Measurements from ENCODE around the gene GPC6.

The GPC6 gene

GRCh38 chr13:93554514-93554913 is 327.9 kb downstream of the GPC6 start:
- no peaks in the 10 kb centered on the region for H3K4me1 ChIP-seq (ENCODE audit: insufficient read depth, low read length, severe bottlenecking)
- TF ChIP-seq EZH2 (IDR thresholded peaks at IDR 0.05; ENCODE audit: borderline replicate concordance, low read length): no peak
- no peak for TF ChIP-seq CTCF (IDR thresholded peaks at IDR 0.05; ENCODE audit: low read length)
- no peak overlapping the region for H3K4me2 ChIP-seq (ENCODE audit: low read length)

GRCh38 chr13:93558637-93559036 is 332.0 kb downstream of the GPC6 start:
- Histone ChIP-seq H3K36me3 (ENCODE audit: insufficient read depth, low read length) (no peaks in the 10 kb centered on the region), H3K27ac (ENCODE audit: low read depth, low read length, poor library complexity, severe bottlenecking) (no peak overlapping the region), H3K9ac (ENCODE audit: low read length) (no peak overlapping the region), H4K20me1 (ENCODE audit: insufficient read depth, low read length) (no peaks in the 10 kb centered on the region), H3K9me3 (ENCODE audit: low read length) (no peaks in the 10 kb centered on the region), H2AFZ (ENCODE audit: low read length) (no peak overlapping the region), H3K9me2 (ENCODE audit: low read depth, low read length) (no peaks in the 10 kb centered on the region), H3K4me2 (ENCODE audit: low read length) (no peak overlapping the region), H3K4me1 (ENCODE audit: insufficient read depth, low read length, severe bottlenecking) (no peaks in the 10 kb centered on the region), H3K27me3 (ENCODE audit: insufficient read depth, low read length) (no peaks in the 10 kb centered on the region), H3K79me2 (ENCODE audit: insufficient read depth, low read length) (no peaks in the 10 kb centered on the region), H3F3A (ENCODE audit: insufficient read depth, low read length) (no peaks in the 10 kb centered on the region), H3K4me3 (ENCODE audit: low read depth, low read length, poor library complexity, severe bottlenecking) (no peak overlapping the region)
- TF ChIP-seq CTCF (IDR thresholded peaks at IDR 0.05; ENCODE audit: low read length) (no peak), EZH2 (IDR thresholded peaks at IDR 0.05; ENCODE audit: borderline replicate concordance, low read length) (no peak)

More at GRCh38 chr13:93554514-93554913, 327.9 kb downstream of the GPC6 start:
- Histone ChIP-seq H3K79me2 (ENCODE audit: insufficient read depth, low read length) (no peaks in the 10 kb centered on the region), H3F3A (ENCODE audit: insufficient read depth, low read length) (no peaks in the 10 kb centered on the region), H3K27ac (ENCODE audit: low read depth, low read length, poor library complexity, severe bottlenecking) (no peak overlapping the region), H3K36me3 (ENCODE audit: insufficient read depth, low read length) (no peaks in the 10 kb centered on the region), H4K20me1 (ENCODE audit: insufficient read depth, low read length) (no peaks in the 10 kb centered on the region), H2AFZ (ENCODE audit: low read length) (no peak overlapping the region), H3K27me3 (ENCODE audit: insufficient read depth, low read length) (no peaks in the 10 kb centered on the region), H3K9me3 (ENCODE audit: low read length) (no peaks in the 10 kb centered on the region), H3K4me3 (ENCODE audit: low read depth, low read length, poor library complexity, severe bottlenecking) (no peak overlapping the region), H3K9me2 (ENCODE audit: low read depth, low read length) (no peaks in the 10 kb centered on the region), H3K9ac (ENCODE audit: low read length) (no peak overlapping the region)

GRCh38 chr13:93559718-93560117 is 333.1 kb downstream of the GPC6 start:
- Histone ChIP-seq H3K9ac (ENCODE audit: low read length) (no peak overlapping the region), H2AFZ (ENCODE audit: low read length) (no peak overlapping the region), H3K27me3 (ENCODE audit: insufficient read depth, low read length) (no peaks in the 10 kb centered on the region), H3K4me1 (ENCODE audit: insufficient read depth, low read length, severe bottlenecking) (no peaks in the 10 kb centered on the region), H3K4me2 (ENCODE audit: low read length) (no peak overlapping the region), H3K9me3 (ENCODE audit: low read length) (no peaks in the 10 kb centered on the region), H3F3A (ENCODE audit: insufficient read depth, low read length) (no peaks in the 10 kb centered on the region), H3K27ac (ENCODE audit: low read depth, low read length, poor library complexity, severe bottlenecking) (no peak overlapping the region), H3K79me2 (ENCODE audit: insufficient read depth, low read length) (no peaks in the 10 kb centered on the region), H3K9me2 (ENCODE audit: low read depth, low read length) (no peaks in the 10 kb centered on the region), H4K20me1 (ENCODE audit: insufficient read depth, low read length) (no peaks in the 10 kb centered on the region), H3K4me3 (ENCODE audit: low read depth, low read length, poor library complexity, severe bottlenecking) (no peak overlapping the region), H3K36me3 (ENCODE audit: insufficient read depth, low read length) (no peaks in the 10 kb centered on the region)
- TF ChIP-seq EZH2 (IDR thresholded peaks at IDR 0.05; ENCODE audit: borderline replicate concordance, low read length) (no peak), CTCF (IDR thresholded peaks at IDR 0.05; ENCODE audit: low read length) (no peak)

Measured in OCI-LY1 (cell line).